GM12878 (cell line): Measurements from ENCODE around the gene ZNF79. TPM values are rescaled to one million over a fixed set of nuclear protein-coding genes. Genes with fewer than 3 reads are reported as not detected.

Experiments used
- ATAC-seq: fragments of 200-7000 bp; cut with Tn5 transposase; 3 replicates; pipeline ENCODE4 v1.9.1; 2020; ENCODE audit warnings: mild to moderate bottlenecking, moderate library complexity
- BruUV-seq: library from RNA; stranded (reverse); fragments of 400-500 nt; replicated peaks from 2 replicates; lab custom pipeline; 2021; lab: Mats Ljungman, UMichigan
- CTCF ChIA-PET: fragments of 300-600 bp; sonication (Branson Sonifier 250); formaldehyde crosslinking; extraction: SDS; loops from one replicate; lab custom pipeline; 2021; ENCODE audit warnings: inconsistent platforms; lab: Yijun Ruan, JAX
- POLR2A ChIA-PET: fragments of 350-600 bp; formaldehyde crosslinking; extraction: SDS; loops from one replicate; lab custom pipeline; 2021; ENCODE audit warnings: inconsistent platforms; lab: Charles Lee
- RAD21 ChIA-PET: fragments of 300-600 bp; sonication (Branson Sonifier 250); formaldehyde crosslinking; loops from one replicate; lab custom pipeline; 2023; ENCODE audit warnings: antibody characterized with exemption; ENCODE audit not compliant: unreplicated experiment; lab: Charles Lee
- SMC1A ChIA-PET: fragments of 300-600 bp; sonication (Branson Sonifier 250); formaldehyde crosslinking; loops from one replicate; lab custom pipeline; 2023; ENCODE audit not compliant: unreplicated experiment, uncharacterized antibody; lab: Charles Lee
- DNase-seq: peaks from one replicate; pipeline ENCODE4 v3.0.0-alpha.2; 2011; ENCODE audit warnings: low read depth, low spot score
- FAIRE-seq: peaks from 3 replicates; lab custom pipeline; 2011; peaks lifted over from hg19 to GRCh38; lab: Jason Lieb, UNC
- H2AFZ ChIP-seq: 2 replicates; pipeline ENCODE4 v1.6.0; 2011; ENCODE audit warnings: low read depth, low read length, control low read depth; ENCODE audit not compliant: control insufficient read depth
- H3K27ac ChIP-seq: 2 replicates; pipeline ENCODE4 v1.5.1; 2011; ENCODE audit warnings: control low read depth; ENCODE audit not compliant: control insufficient read depth, insufficient read depth
- H3K27me3 ChIP-seq, 2 experiments: replicated peaks in 1 of 2; 2 replicates each; pipeline versions ENCODE4 v1.6.0 to v1.6.1; 2011; ENCODE audit warnings: low read length in 1 of 2; ENCODE audit not compliant: control insufficient read depth in 2 of 2, insufficient read depth in 2 of 2
- H3K36me3 ChIP-seq, 2 experiments: 2 replicates each; pipeline ENCODE4 v1.5.1; 2011; ENCODE audit warnings: low read length in 1 of 2; ENCODE audit not compliant: control insufficient read depth in 2 of 2, insufficient read depth in 2 of 2
- H3K4me1 ChIP-seq: 2 replicates; pipeline ENCODE4 v1.6.1; 2011; ENCODE audit warnings: mild to moderate bottlenecking, low read length, moderate library complexity, mixed read lengths; ENCODE audit not compliant: control insufficient read depth, insufficient read depth
- H3K4me2 ChIP-seq: 2 replicates; pipeline ENCODE4 v1.6.0; 2011; ENCODE audit warnings: control low read depth; ENCODE audit not compliant: control insufficient read depth, insufficient read depth
- H3K4me3 ChIP-seq: fragments of 200-600 bp; sonication (generic); 2 replicates; pipeline ENCODE4 v1.5.1; 2016
- H3K79me2 ChIP-seq: 2 replicates; pipeline ENCODE4 v1.6.0; 2011; ENCODE audit warnings: low read length; ENCODE audit not compliant: control insufficient read depth, insufficient read depth
- H3K9ac ChIP-seq: 2 replicates; pipeline ENCODE4 v1.8.0; 2011; ENCODE audit warnings: low read length, control low read depth, mixed read lengths; ENCODE audit not compliant: control insufficient read depth, insufficient read depth
- H3K9me3 ChIP-seq: replicated peaks from 3 replicates; pipeline ENCODE4 v1.5.1; 2011; ENCODE audit warnings: mild to moderate bottlenecking, low read length; ENCODE audit not compliant: control insufficient read depth, insufficient read depth
- H4K20me1 ChIP-seq: 2 replicates; pipeline ENCODE4 v1.6.0; 2011; ENCODE audit not compliant: control insufficient read depth, insufficient read depth
- BHLHE40 ChIP-seq, 2 experiments: fragments of 450-650 bp in 1 of 2; IDR thresholded peaks; 2 replicates each; pipeline ENCODE4 v1.6.1; 2011 to 2017; ENCODE audit warnings: low read depth in 2 of 2, borderline replicate concordance in 1 of 2, improper control_type of control experiment in 1 of 2, low read length in 1 of 2, mild to moderate bottlenecking in 1 of 2
- BRCA1 ChIP-seq: IDR thresholded peaks from 2 replicates; pipeline ENCODE4 v1.6.1; 2011; ENCODE audit warnings: low read depth, low read length, improper control_type of control experiment
- CBFB ChIP-seq: IDR thresholded peaks from 2 replicates; pipeline ENCODE4 v1.6.1; 2016; ENCODE audit warnings: antibody characterized with exemption, low read depth
- E2F8 ChIP-seq: fragments of 450-650 bp; IDR thresholded peaks from 2 replicates; pipeline ENCODE4 v1.6.1; 2018; ENCODE audit warnings: mild to moderate bottlenecking, low read depth, moderate library complexity; ENCODE audit not compliant: partially characterized antibody
- IKZF1 ChIP-seq: fragments of 450-650 bp; conservative IDR thresholded peaks from 2 replicates; pipeline ENCODE4 v1.6.1; 2017; ENCODE audit warnings: antibody characterized with exemption, mild to moderate bottlenecking
- MXI1 ChIP-seq: fragments of 150-350 bp; IDR thresholded peaks from 2 replicates; pipeline ENCODE4 v1.6.1; 2011; ENCODE audit warnings: low read depth, mild to moderate bottlenecking, inconsistent platforms, low read length, improper control_type of control experiment
- PKNOX1 ChIP-seq: fragments of 450-650 bp; IDR thresholded peaks from 2 replicates; pipeline ENCODE4 v1.6.1; 2016; ENCODE audit warnings: mild to moderate bottlenecking
- POLR2AphosphoS5 ChIP-seq: IDR thresholded peaks from 2 replicates; pipeline ENCODE4 v1.6.1; 2011; ENCODE audit warnings: mild to moderate bottlenecking, low read length, inconsistent platforms
- RUNX3 ChIP-seq: IDR thresholded peaks from 2 replicates; pipeline ENCODE4 v1.6.1; 2012; ENCODE audit warnings: low read length, inconsistent platforms
- SPI1 ChIP-seq: IDR thresholded peaks from 2 replicates; pipeline ENCODE4 v1.6.1; 2011; ENCODE audit warnings: low read depth, mild to moderate bottlenecking, low read length, moderate library complexity, borderline replicate concordance; ENCODE audit not compliant: insufficient read depth
- TCF3 ChIP-seq: IDR thresholded peaks from 2 replicates; pipeline ENCODE4 v1.6.1; 2012; ENCODE audit warnings: low read depth, mild to moderate bottlenecking, low read length, borderline replicate concordance; ENCODE audit not compliant: insufficient read depth
- WGBS: methylation state at CpG from one replicate; pipeline ENCODE4 v1.1.6; 2016; ENCODE audit warnings: low lambda C conversion rate; ENCODE audit not compliant: insufficient replicate concordance, insufficient coverage; ENCODE audit errors: missing lambda C conversion rate; 5-methylcytosine and 5-hydroxymethylcytosine counted together
- in situ Hi-C: fragments of 300-500 bp; cut with MboI; formaldehyde crosslinking; loops from 9 replicates; pipeline ENCODE4 v1.14.3; 2018; ENCODE audit warnings: mixed read lengths
- intact Hi-C: fragments of 100-400 bp; cut with micrococcal nuclease; formaldehyde crosslinking; loops from one replicate; pipeline ENCODE4 v1.14.2; 2022; ENCODE audit not compliant: unreplicated experiment
- polyA plus RNA-seq, 11 experiments: library from polyadenylated mRNA; depleted of rRNA in 4 of 11; unstranded in 6 of 11; stranded (reverse) in 5 of 11; fragments of >200 nt; fragmentation: Nextera tagmentation in 4 of 11; fragmentation: Illumina TruSeq in 1 of 11; extraction: Ambion mirVana in 4 of 11; extraction: Trizol in 1 of 11; gene quantifications; 1 replicate in 1 of 11; 2 replicates in 10 of 11; pipeline versions ENCODE4 v1.2.1 to v1.2.3, GENCODE V29; 2011 to 2016; ENCODE audit warnings: inconsistent platforms in 2 of 11, missing spikeins in 2 of 11, low read depth in 1 of 11
- total RNA-seq, 4 experiments: library from RNA; depleted of rRNA in 3 of 4; stranded (reverse); fragments of >200 nt in 3 of 4; fragmentation: Illumina TruSeq in 1 of 4; extraction: Trizol in 1 of 4; gene quantifications; 2 replicates each; pipeline versions ENCODE4 v1.2.1 to v1.2.3, GENCODE V29; 2013 to 2021
- TF ChIP-seq, protein P1 (sequence below): IDR thresholded peaks from 2 replicates; pipeline ENCODE4 v1.6.1; 2011; ENCODE audit warnings: borderline replicate concordance, low read depth, mild to moderate bottlenecking, moderate library complexity, mixed read lengths, low read length; ENCODE audit not compliant: insufficient read depth; ENCODE audit errors: extremely low read length
- TF ChIP-seq, protein P2 (sequence below): fragments of 450-650 bp; IDR thresholded peaks from 2 replicates; pipeline ENCODE4 v1.6.1; 2017; ENCODE audit warnings: mild to moderate bottlenecking

ZNF79 gene
- total and polyA plus RNA-seq, 10 of the 15 experiments (the other 5 are each of a cell fraction or from before 2014, with no cell fraction given) = 1.8 to 14.1 (median 11.7) TPM

GRCh38 chr9:127396253-127396807 lies 27.9 kb upstream of the ZNF79 start:
- intact Hi-C loops (loop anchor here (2.0 to 5.0 kb wide), 3 partner anchors 84 to 454 kb away; no protein-coding TSS in a partner anchor), in situ Hi-C loops (loop anchor here (5.0 kb wide), 1 partner anchor 179 kb away; no protein-coding TSS in a partner anchor)
- Histone ChIP-seq H3K4me2 (peak overlapping the region; percentile 98), H3K79me2 (peaks cover 9% of the 10 kb centered on the region), H3K27me3 (no peaks in the 10 kb centered on the region), H3K4me3 (peak overlapping the region; percentile 54), H3K36me3 (no peaks in the 10 kb centered on the region; a peak in 1 of 4 replicates), H3K9ac (peak overlapping the region; percentile 51; the same call in 1 of the 2 replicates), H3K4me1 (peaks cover 9% of the 10 kb centered on the region), H4K20me1 (no peaks in the 10 kb centered on the region), H3K9me3 (no peaks in the 10 kb centered on the region), H3K27ac (no peak overlapping the region; the same call in 1 of the 2 replicates), H2AFZ (peak overlapping the region; percentile 62)
- no peak for DNase-seq
- no peak for FAIRE-seq
- ATAC-seq = no peak
- ChIA-PET CTCF (interaction anchor here (0.7 to 3.6 kb wide), 21 partner anchors 8 to 533 kb away, joined by 3 to 25 read pairs (median 4); partner anchors contain the start of gene ZNF79), POLR2A (interaction anchor here (0.6 to 1.6 kb wide), 11 partner anchors 9 to 416 kb away, joined by 3 to 18 read pairs (median 4); partner anchors contain the start of genes LRSAM1, RPL12 and ZNF79), SMC1A (interaction anchor here (0.7 to 1.7 kb wide), 16 partner anchors 8 to 473 kb away, joined by 3 to 16 read pairs (median 4); partner anchors contain the start of genes LRSAM1, RPL12, TOR2A and ZNF79), RAD21 (interaction anchor here (0.6 to 1.9 kb wide), 34 partner anchors 8 to 1552 kb away, joined by 3 to 17 read pairs (median 4); partner anchors contain the start of genes LRSAM1, RALGPS1, RPL12 and ST6GALNAC4)
- BruUV-seq = no TSS peak
- under 1% methylated on average over 27 of the region's 27 CpGs for WGBS
- TF ChIP-seq RUNX3 (peak; percentile 16; the same call in 1 of the 2 replicates), BRCA1 (no peak), POLR2AphosphoS5 (peak; percentile 58), BHLHE40 (IDR thresholded peaks at IDR 0.05; ENCODE audit: borderline replicate concordance in 1 of 2, low read depth in 2 of 2, low read length in 1 of 2) (peak; percentile 47 to 83; a peak in 3 of 4 replicates), CBFB (no peak), MXI1 (peak; percentile 88), TCF3 (0 out of 2 replicates have a peak, but pooled peaks have one; percentile 55), E2F8 (peak; percentile 34), PKNOX1 (no peak), SPI1 (0 out of 2 replicates have a peak, but pooled peaks have one; percentile 24), IKZF1 (peak; percentile 39)
- TF ChIP-seq, protein P1, sequence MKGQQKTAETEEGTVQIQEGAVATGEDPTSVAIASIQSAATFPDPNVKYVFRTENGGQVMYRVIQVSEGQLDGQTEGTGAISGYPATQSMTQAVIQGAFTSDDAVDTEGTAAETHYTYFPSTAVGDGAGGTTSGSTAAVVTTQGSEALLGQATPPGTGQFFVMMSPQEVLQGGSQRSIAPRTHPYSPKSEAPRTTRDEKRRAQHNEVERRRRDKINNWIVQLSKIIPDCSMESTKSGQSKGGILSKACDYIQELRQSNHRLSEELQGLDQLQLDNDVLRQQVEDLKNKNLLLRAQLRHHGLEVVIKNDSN = peak; percentile 81
- TF ChIP-seq, protein P2, sequence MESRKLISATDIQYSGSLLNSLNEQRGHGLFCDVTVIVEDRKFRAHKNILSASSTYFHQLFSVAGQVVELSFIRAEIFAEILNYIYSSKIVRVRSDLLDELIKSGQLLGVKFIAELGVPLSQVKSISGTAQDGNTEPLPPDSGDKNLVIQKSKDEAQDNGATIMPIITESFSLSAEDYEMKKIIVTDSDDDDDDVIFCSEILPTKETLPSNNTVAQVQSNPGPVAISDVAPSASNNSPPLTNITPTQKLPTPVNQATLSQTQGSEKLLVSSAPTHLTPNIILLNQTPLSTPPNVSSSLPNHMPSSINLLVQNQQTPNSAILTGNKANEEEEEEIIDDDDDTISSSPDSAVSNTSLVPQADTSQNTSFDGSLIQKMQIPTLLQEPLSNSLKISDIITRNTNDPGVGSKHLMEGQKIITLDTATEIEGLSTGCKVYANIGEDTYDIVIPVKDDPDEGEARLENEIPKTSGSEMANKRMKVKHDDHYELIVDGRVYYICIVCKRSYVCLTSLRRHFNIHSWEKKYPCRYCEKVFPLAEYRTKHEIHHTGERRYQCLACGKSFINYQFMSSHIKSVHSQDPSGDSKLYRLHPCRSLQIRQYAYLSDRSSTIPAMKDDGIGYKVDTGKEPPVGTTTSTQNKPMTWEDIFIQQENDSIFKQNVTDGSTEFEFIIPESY = no peak
